A673 (cell line): ENCODE results near the gene RAP1GDS1. TPM values are rescaled to one million over a fixed set of nuclear protein-coding genes. Genes with fewer than 3 reads are reported as not detected.

ENCODE experiments used
- BruUV-seq: library from RNA; stranded (reverse); fragments of 400-500 nt; replicated peaks from 2 replicates; lab custom pipeline; 2021; lab: Mats Ljungman, UMichigan
- CTCF ChIA-PET: fragments of 300-600 bp; sonication (Branson Sonifier 250); formaldehyde crosslinking; loops from one replicate; lab custom pipeline; 2022; ENCODE audit warnings: antibody characterized with exemption; lab: Charles Lee
- POLR2A ChIA-PET: fragments of 300-600 bp; sonication (Branson Sonifier 250); formaldehyde crosslinking; loops from one replicate; lab custom pipeline; 2022; ENCODE audit warnings: antibody characterized with exemption; ENCODE audit not compliant: low non-redundant PET; lab: Charles Lee
- DNase-seq: peaks from one replicate; pipeline ENCODE4 v3.0.0-alpha.2; 2015; ENCODE audit warnings: low spot score
- H3K27ac ChIP-seq: fragments of 200-600 bp; sonication (generic); 2 replicates; pipeline ENCODE4 v1.5.1; 2016; ENCODE audit warnings: mixed run types, low read depth, mild to moderate bottlenecking, mixed read lengths, antibody characterized with exemption, low read length; ENCODE audit not compliant: poor library complexity, severe bottlenecking
- H3K27me3 ChIP-seq: fragments of 200-600 bp; sonication (generic); replicated peaks from 2 replicates; pipeline ENCODE4 v1.6.1; 2017; ENCODE audit warnings: mixed run types, low read depth, mild to moderate bottlenecking, mixed read lengths, antibody characterized with exemption, low read length; ENCODE audit not compliant: insufficient read depth, poor library complexity
- H3K36me3 ChIP-seq: fragments of 200-600 bp; sonication (generic); 2 replicates; pipeline ENCODE4 v1.6.1; 2016; ENCODE audit warnings: mixed run types, mild to moderate bottlenecking, mixed read lengths, antibody characterized with exemption, low read length; ENCODE audit not compliant: insufficient read depth, poor library complexity, severe bottlenecking
- H3K4me1 ChIP-seq: fragments of 200-600 bp; sonication (generic); 2 replicates; pipeline ENCODE4 v1.6.1; 2017; ENCODE audit warnings: mixed run types, mild to moderate bottlenecking, mixed read lengths, antibody characterized with exemption, low read length; ENCODE audit not compliant: insufficient read depth, poor library complexity, severe bottlenecking
- H3K4me3 ChIP-seq: fragments of 200-600 bp; sonication (generic); 2 replicates; pipeline ENCODE4 v1.5.1; 2016; ENCODE audit warnings: low read depth, mixed run types, mild to moderate bottlenecking, mixed read lengths, low read length; ENCODE audit not compliant: poor library complexity, severe bottlenecking
- H3K9me3 ChIP-seq: fragments of 200-600 bp; sonication (generic); 2 replicates; pipeline ENCODE4 v1.6.1; 2016; ENCODE audit warnings: mixed run types, low read depth, mild to moderate bottlenecking, mixed read lengths, antibody characterized with exemption, low read length; ENCODE audit not compliant: poor library complexity, severe bottlenecking
- EZH2 ChIP-seq: fragments of 200-600 bp; sonication (generic); IDR thresholded peaks from 2 replicates; pipeline ENCODE4 v1.6.1; 2017; ENCODE audit warnings: borderline replicate concordance, low read depth, mild to moderate bottlenecking, mixed read lengths, antibody characterized with exemption, low read length; ENCODE audit not compliant: poor library complexity, severe bottlenecking
- intact Hi-C: fragments of 100-400 bp; cut with micrococcal nuclease; formaldehyde crosslinking; loops from one replicate; pipeline ENCODE4 v1.10.0; 2022; ENCODE audit not compliant: unreplicated experiment
- total RNA-seq: library from RNA; stranded (reverse); gene quantifications from 2 replicates; pipeline ENCODE4 v1.2.3, GENCODE V29; 2021
- TF ChIP-seq, protein P1 (sequence below): fragments of 300-800, 200-600 bp; sonication (generic); conservative IDR thresholded peaks from 2 replicates; pipeline ENCODE4 v1.5.1; 2017; ENCODE audit warnings: low read depth, mild to moderate bottlenecking, antibody characterized with exemption, low read length, moderate library complexity, mixed read lengths

RAP1GDS1 gene
- total RNA-seq, 1 experiment from 2014 or later, result 44.5 TPM

DNA sequence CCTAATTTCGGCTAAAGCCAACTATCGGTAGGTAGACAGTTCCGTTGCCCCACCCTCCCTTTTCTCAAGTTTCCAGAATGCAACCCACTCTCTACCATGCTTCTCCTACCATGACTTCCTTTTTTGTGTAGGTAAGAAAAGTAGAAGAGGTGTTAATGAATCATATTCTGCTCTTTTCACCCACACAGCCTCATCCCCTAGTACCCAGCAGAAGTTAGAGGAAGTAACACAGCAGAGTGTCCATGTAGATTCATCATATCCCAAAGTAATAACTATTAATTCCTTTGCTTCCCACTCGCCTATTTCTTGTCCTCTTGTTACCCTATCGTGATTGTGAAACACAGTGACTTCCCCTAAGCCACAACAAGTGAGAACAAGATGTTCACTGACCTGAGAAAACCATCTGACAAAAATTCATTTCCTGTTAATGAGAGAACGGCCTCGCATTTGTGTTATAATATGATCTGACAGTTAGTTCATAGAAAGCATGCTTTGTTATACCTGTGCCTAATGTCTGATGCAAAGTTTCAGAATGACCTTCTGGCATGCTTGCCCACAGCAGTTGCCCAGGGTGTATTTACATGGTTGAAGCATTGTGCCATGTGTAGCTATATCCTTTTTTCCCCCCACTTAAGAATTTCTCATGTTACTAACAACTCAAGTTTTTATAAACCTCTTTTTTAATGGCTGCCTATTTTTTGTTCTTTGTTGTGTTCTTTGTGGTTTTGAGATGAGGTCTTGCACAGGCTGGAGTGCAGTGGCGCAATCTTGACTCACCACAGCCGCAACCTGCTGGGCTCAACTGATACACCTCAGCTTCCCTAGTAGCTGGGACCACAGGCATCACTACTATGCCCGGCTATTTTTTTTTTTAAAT, 185.6 kb downstream of the RAP1GDS1 start:
- no peak for DNase-seq
- CTCF ChIA-PET, result no interaction called here

DNA sequence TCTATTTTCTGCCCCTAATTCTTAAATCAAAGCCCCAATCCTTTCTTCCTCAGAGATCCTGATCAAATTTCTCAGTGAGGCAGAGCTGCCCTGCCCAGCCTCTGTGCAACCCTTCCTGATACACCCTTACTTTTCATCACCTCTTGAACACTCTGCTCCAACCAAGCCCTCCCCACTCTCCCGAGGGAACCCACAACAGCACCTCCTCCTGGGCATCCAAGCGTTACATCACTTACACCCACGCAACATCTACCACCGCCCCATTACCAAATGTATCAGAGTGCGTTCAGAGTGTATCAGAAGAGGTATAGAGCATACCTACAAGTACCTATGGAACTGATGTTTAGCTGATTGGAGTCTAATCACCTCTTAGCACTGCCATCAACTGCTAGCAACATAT, 186.5 kb downstream of the RAP1GDS1 start:
- intact Hi-C loops, result no loop called here
- no peaks in the 10 kb centered on the region for H3K4me1 ChIP-seq
- H3K4me3 ChIP-seq, result no peak overlapping the region
- POLR2A ChIA-PET, result no interaction called here
- CTCF ChIA-PET, result no interaction called here
- no peaks in the 10 kb centered on the region for H3K36me3 ChIP-seq
- no peaks in the 10 kb centered on the region for H3K27me3 ChIP-seq
- DNase-seq, result no peak
- BruUV-seq, result no TSS peak
- no peaks in the 10 kb centered on the region for H3K9me3 ChIP-seq
- no peak overlapping the region for H3K27ac ChIP-seq
- TF ChIP-seq, protein P1, sequence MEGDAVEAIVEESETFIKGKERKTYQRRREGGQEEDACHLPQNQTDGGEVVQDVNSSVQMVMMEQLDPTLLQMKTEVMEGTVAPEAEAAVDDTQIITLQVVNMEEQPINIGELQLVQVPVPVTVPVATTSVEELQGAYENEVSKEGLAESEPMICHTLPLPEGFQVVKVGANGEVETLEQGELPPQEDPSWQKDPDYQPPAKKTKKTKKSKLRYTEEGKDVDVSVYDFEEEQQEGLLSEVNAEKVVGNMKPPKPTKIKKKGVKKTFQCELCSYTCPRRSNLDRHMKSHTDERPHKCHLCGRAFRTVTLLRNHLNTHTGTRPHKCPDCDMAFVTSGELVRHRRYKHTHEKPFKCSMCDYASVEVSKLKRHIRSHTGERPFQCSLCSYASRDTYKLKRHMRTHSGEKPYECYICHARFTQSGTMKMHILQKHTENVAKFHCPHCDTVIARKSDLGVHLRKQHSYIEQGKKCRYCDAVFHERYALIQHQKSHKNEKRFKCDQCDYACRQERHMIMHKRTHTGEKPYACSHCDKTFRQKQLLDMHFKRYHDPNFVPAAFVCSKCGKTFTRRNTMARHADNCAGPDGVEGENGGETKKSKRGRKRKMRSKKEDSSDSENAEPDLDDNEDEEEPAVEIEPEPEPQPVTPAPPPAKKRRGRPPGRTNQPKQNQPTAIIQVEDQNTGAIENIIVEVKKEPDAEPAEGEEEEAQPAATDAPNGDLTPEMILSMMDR, result 0 out of 2 replicates have a peak, but pooled peaks have one; percentile 29
- no peak for TF ChIP-seq EZH2

More for the DNA sequence above, 185.6 kb downstream of the RAP1GDS1 start:
- Histone ChIP-seq H3K9me3 (no peaks in the 10 kb centered on the region), H3K4me3 (no peak overlapping the region), H3K27ac (no peak overlapping the region), H3K27me3 (no peaks in the 10 kb centered on the region), H3K4me1 (no peaks in the 10 kb centered on the region), H3K36me3 (no peaks in the 10 kb centered on the region)
- BruUV-seq, result no TSS peak
- TF ChIP-seq, protein P1, result no peak
- no peak for TF ChIP-seq EZH2
- POLR2A ChIA-PET, result no interaction called here
- intact Hi-C loops, result no loop called here

DNA sequence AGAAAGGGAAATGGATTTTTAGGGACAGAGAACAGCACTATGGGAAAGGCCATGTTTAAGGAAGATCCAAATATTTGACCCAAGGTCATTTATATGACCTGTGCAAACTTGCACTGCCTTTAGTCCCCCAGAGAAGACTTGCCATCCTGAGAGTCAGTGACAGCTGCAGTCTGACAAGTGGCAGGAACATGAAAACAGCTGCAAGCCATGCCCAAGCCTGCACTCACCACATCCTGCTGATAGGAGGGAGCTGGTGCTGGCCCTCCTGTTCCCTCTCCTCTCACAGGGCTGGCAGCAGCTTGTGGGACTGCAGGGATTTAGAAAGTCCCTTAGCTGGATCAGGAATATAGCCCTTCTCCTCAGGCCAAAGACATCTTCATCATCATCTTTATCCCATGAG, 187.7 kb downstream of the RAP1GDS1 start:
- Histone ChIP-seq H3K27me3 (no peaks in the 10 kb centered on the region), H3K27ac (no peak overlapping the region), H3K4me3 (no peak overlapping the region), H3K9me3 (no peaks in the 10 kb centered on the region), H3K4me1 (no peaks in the 10 kb centered on the region), H3K36me3 (no peaks in the 10 kb centered on the region)
- ChIA-PET CTCF (no interaction called here), POLR2A (no interaction called here)
- no TSS peak for BruUV-seq
- no peak for DNase-seq
- intact Hi-C loops, result no loop called here
- no peak for TF ChIP-seq EZH2
- TF ChIP-seq, protein P1, result no peak
